ENCODE results near the gene EFCAB11.

GRCh38 chr14:89963288-89963978 is 8.9 kb upstream of the EFCAB11 start:
- TF ChIP-seq, protein P1, sequence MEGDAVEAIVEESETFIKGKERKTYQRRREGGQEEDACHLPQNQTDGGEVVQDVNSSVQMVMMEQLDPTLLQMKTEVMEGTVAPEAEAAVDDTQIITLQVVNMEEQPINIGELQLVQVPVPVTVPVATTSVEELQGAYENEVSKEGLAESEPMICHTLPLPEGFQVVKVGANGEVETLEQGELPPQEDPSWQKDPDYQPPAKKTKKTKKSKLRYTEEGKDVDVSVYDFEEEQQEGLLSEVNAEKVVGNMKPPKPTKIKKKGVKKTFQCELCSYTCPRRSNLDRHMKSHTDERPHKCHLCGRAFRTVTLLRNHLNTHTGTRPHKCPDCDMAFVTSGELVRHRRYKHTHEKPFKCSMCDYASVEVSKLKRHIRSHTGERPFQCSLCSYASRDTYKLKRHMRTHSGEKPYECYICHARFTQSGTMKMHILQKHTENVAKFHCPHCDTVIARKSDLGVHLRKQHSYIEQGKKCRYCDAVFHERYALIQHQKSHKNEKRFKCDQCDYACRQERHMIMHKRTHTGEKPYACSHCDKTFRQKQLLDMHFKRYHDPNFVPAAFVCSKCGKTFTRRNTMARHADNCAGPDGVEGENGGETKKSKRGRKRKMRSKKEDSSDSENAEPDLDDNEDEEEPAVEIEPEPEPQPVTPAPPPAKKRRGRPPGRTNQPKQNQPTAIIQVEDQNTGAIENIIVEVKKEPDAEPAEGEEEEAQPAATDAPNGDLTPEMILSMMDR (IDR thresholded peaks at IDR 0.05; ENCODE audit: low read depth, low read length, poor library complexity, severe bottlenecking), result no peak
- TF ChIP-seq EZH2phosphoT487 (IDR thresholded peaks at IDR 0.05; ENCODE audit: borderline replicate concordance, low read length), result no peak
